NCI-H2107 (cell line): ENCODE measurements around the gene ID3.
"Not testable (repeated sequence)": the region's sequence is repeated elsewhere in the genome, so short reads cannot be mapped to it uniquely, and the experiment has no call there.

Experiments used
- DNase-seq: peaks from one replicate; lab custom pipeline; 2025; lab: John Stamatoyannopoulos, UW

ID3 gene

GRCh38 chr1:23548704-23549143 is 10.6 kb downstream of the ID3 start:
- no peak for DNase-seq

- DNase-seq: no peak
Observed at GRCh38 chr1:23546897-23547584, 12.3 kb downstream of the ID3 start.

GRCh38 chr1:23545851-23546250 is 13.4 kb downstream of the ID3 start:
- DNase-seq: no peak

- peak; percentile 80 for DNase-seq
Observed at GRCh38 chr1:23544444-23545389, 14.6 kb downstream of the ID3 start.

GRCh38 chr1:23543707-23544443 is 15.4 kb downstream of the ID3 start:
- DNase-seq: no peak

- not testable (repeated sequence) for DNase-seq
Observed at GRCh38 chr1:23542940-23543339, 16.4 kb downstream of the ID3 start.

- DNase-seq: peak; percentile 88
Observed at GRCh38 chr1:23539698-23540266, 19.5 kb downstream of the ID3 start.

- no peak for DNase-seq
Observed at GRCh38 chr1:23537296-23537973, 21.9 kb downstream of the ID3 start.

GRCh38 chr1:23533246-23534023 is 25.9 kb downstream of the ID3 start:
- no peak for DNase-seq

GRCh38 chr1:23531562-23532094 is 27.7 kb downstream of the ID3 start:
- no peak for DNase-seq

- DNase-seq: peak; percentile 92
Observed at GRCh38 chr1:23530747-23531561, 28.3 kb downstream of the ID3 start, which contains the start of gene E2F2. TSS of gene E2F2 (minus strand) at chr1:23531233. CDS start at chr1:23530793, 440 bp downstream.

- peak; percentile 12 for DNase-seq
Observed at GRCh38 chr1:23530087-23530746, 29.1 kb downstream of the ID3 start.

GRCh38 chr1:23529146-23530086 is 29.9 kb downstream of the ID3 start:
- DNase-seq: no peak

GRCh38 chr1:23528250-23528978 is 30.9 kb downstream of the ID3 start:
- DNase-seq: peak; percentile 52

- no peak for DNase-seq
Observed at GRCh38 chr1:23527900-23528249, 31.4 kb downstream of the ID3 start.

GRCh38 chr1:23527366-23527765 is 31.9 kb downstream of the ID3 start:
- no peak for DNase-seq
